ENCODE results near the gene DSC2.
"Not testable (repeated sequence)": the region's sequence is repeated elsewhere in the genome, so short reads cannot be mapped to it uniquely, and the experiment has no call there.

DSC2 gene

GRCh38 chr18:31042406-31043181 is 59.6 kb downstream of the DSC2 start, which contains the start of gene DSC3:
Gene DSC3 (minus strand): TSS chr18:31042742. CDS start chr18:31042660, 82 bp downstream.
- no peak for DNase-seq (ENCODE audit: low spot score)

GRCh38 chr18:31042084-31042405 is 60.2 kb downstream of the DSC2 start:
- no peak for DNase-seq (ENCODE audit: low spot score)

GRCh38 chr18:31041271-31042083 is 60.7 kb downstream of the DSC2 start:
- no peak for DNase-seq (ENCODE audit: low spot score)

- DNase-seq (ENCODE audit: low spot score), result no peak
These were observed 61.4 kb downstream of the DSC2 start for GRCh38 chr18:31040686-31041270.

- no peak for DNase-seq (ENCODE audit: low spot score)
These were observed 62.8 kb downstream of the DSC2 start for GRCh38 chr18:31039426-31039825.

- not testable (repeated sequence) for DNase-seq (ENCODE audit: low spot score)
These were observed 64.5 kb downstream of the DSC2 start for GRCh38 chr18:31037686-31038085.

GRCh38 chr18:31034541-31034940 is 67.7 kb downstream of the DSC2 start:
- no peak for DNase-seq (ENCODE audit: low spot score)

GRCh38 chr18:31030574-31031278 is 71.5 kb downstream of the DSC2 start:
- no peak for DNase-seq (ENCODE audit: low spot score)

- no peak for DNase-seq (ENCODE audit: low spot score)
These were observed 86.3 kb downstream of the DSC2 start for GRCh38 chr18:31015715-31016434.

GRCh38 chr18:31011455-31011854 is 90.8 kb downstream of the DSC2 start:
- DNase-seq (ENCODE audit: low spot score), result not testable (repeated sequence)

GRCh38 chr18:31010601-31011000 is 91.6 kb downstream of the DSC2 start:
- no peak for DNase-seq (ENCODE audit: low spot score)
